WTC11 (cell line): ENCODE results near the gene PADI1. TPM values are rescaled to one million over a fixed set of nuclear protein-coding genes. Genes with fewer than 3 reads are reported as not detected.

ENCODE experiments used
- ATAC-seq: fragments of 200-7000 bp; cut with Tn5 transposase; 2 replicates; pipeline ENCODE4 v1.10.0; 2021; ENCODE audit warnings: mild to moderate bottlenecking, moderate library complexity
- CTCF ChIA-PET: fragments of 300-600 bp; sonication (Branson Sonifier 250); formaldehyde crosslinking; loops from one replicate; lab custom pipeline; 2021; ENCODE audit warnings: antibody characterized with exemption; lab: Charles Lee
- POLR2A ChIA-PET: fragments of 350-600 bp; sonication (Branson Sonifier 250); formaldehyde crosslinking; loops from one replicate; lab custom pipeline; 2021; ENCODE audit warnings: antibody characterized with exemption; lab: Charles Lee
- DNase-seq: peaks from one replicate; pipeline ENCODE4 v3.0.0; 2021; ENCODE audit warnings: low spot score
- H3K27ac Mint-ChIP-seq: 2 replicates; pipeline ENCODE4 v1.8.0; 2021; ENCODE audit warnings: mixed read lengths
- H3K27me3 Mint-ChIP-seq: 2 replicates; pipeline ENCODE4 v1.8.0; 2021; ENCODE audit warnings: low read depth, mild to moderate bottlenecking, moderate library complexity, mixed read lengths
- H3K36me3 Mint-ChIP-seq: 2 replicates; pipeline ENCODE4 v1.8.0; 2021; ENCODE audit warnings: mixed read lengths
- H3K4me1 Mint-ChIP-seq: 2 replicates; pipeline ENCODE4 v1.8.0; 2022; ENCODE audit warnings: mixed read lengths
- H3K4me3 Mint-ChIP-seq: 2 replicates; pipeline ENCODE4 v1.8.0; 2021; ENCODE audit warnings: mild to moderate bottlenecking, moderate library complexity, mixed read lengths
- H3K9me3 Mint-ChIP-seq: 2 replicates; pipeline ENCODE4 v1.8.0; 2021; ENCODE audit warnings: mixed read lengths
- ARID4B ChIP-seq: sonication (generic); formaldehyde crosslinking; IDR thresholded peaks from 2 replicates; pipeline ENCODE4 v1.8.0; 2023; ENCODE audit warnings: missing genetic modification reagents, mild to moderate bottlenecking, borderline replicate concordance
- CBFB ChIP-seq: sonication (generic); formaldehyde crosslinking; IDR thresholded peaks from 2 replicates; pipeline ENCODE4 v1.8.1; 2022; ENCODE audit warnings: mild to moderate bottlenecking, low read depth, missing genetic modification reagents
- CREM ChIP-seq: sonication (generic); formaldehyde crosslinking; IDR thresholded peaks from 2 replicates; pipeline ENCODE4 v1.8.1; 2022; ENCODE audit warnings: mild to moderate bottlenecking, missing genetic modification reagents, moderate library complexity
- E2F5 ChIP-seq: sonication (generic); formaldehyde crosslinking; IDR thresholded peaks from 2 replicates; pipeline ENCODE4 v1.8.1; 2022; ENCODE audit warnings: mild to moderate bottlenecking, moderate library complexity, missing genetic modification reagents
- ERG ChIP-seq: fragments of 250-450 bp; sonication (Bioruptor Pico); IDR thresholded peaks from 2 replicates; pipeline ENCODE4 v1.8.0; 2021; ENCODE audit warnings: mild to moderate bottlenecking
- FOXP1 ChIP-seq: sonication (generic); formaldehyde crosslinking; IDR thresholded peaks from 2 replicates; pipeline ENCODE4 v1.8.0; 2022; ENCODE audit warnings: missing genetic modification reagents, mild to moderate bottlenecking, moderate library complexity, borderline replicate concordance
- FOXP4 ChIP-seq: sonication (generic); formaldehyde crosslinking; IDR thresholded peaks from 2 replicates; pipeline ENCODE4 v1.8.0; 2022; ENCODE audit warnings: mild to moderate bottlenecking, missing genetic modification reagents
- SMAD3 ChIP-seq: sonication (generic); formaldehyde crosslinking; IDR thresholded peaks from 2 replicates; pipeline ENCODE4 v1.8.0; 2022; ENCODE audit warnings: missing genetic modification reagents, mild to moderate bottlenecking, borderline replicate concordance
- SMAD4 ChIP-seq: sonication (generic); formaldehyde crosslinking; IDR thresholded peaks from 2 replicates; pipeline ENCODE4 v1.8.0; 2022; ENCODE audit warnings: mild to moderate bottlenecking, missing genetic modification reagents
- SP1 ChIP-seq: sonication (generic); formaldehyde crosslinking; conservative IDR thresholded peaks from 2 replicates; pipeline ENCODE4 v1.8.1; 2022; ENCODE audit warnings: missing genetic modification reagents
- TCF7 ChIP-seq: sonication (generic); formaldehyde crosslinking; IDR thresholded peaks from 2 replicates; pipeline ENCODE4 v1.8.0; 2022; ENCODE audit warnings: mild to moderate bottlenecking, low read depth, missing genetic modification reagents, moderate library complexity
- ZNF232 ChIP-seq: sonication (generic); formaldehyde crosslinking; IDR thresholded peaks from 2 replicates; pipeline ENCODE4 v1.8.0; 2022; ENCODE audit warnings: mild to moderate bottlenecking, missing genetic modification reagents
- total RNA-seq: library from RNA; stranded (reverse); gene quantifications from 3 replicates; pipeline ENCODE4 v1.2.3, GENCODE V29; 2021

PADI1 gene
- total RNA-seq, 1 experiment from 2014 or later: 0.15 TPM

- CTCF ChIA-PET: interaction anchor here (1.1 kb wide), 1 partner anchor 105 kb away, joined by 3 read pairs; no protein-coding TSS in a partner anchor
- H3K4me1 Mint-ChIP-seq: peaks cover 13% of the 10 kb centered on the region
- peaks cover 3% of the 10 kb centered on the region; the same call in 1 of the 2 replicates for H3K27me3 Mint-ChIP-seq
- no peak for TF ChIP-seq TCF7 (CRISPR knock-in tag)
- TF ChIP-seq FOXP1 (CRISPR knock-in tag): no peak
- no peak for TF ChIP-seq SMAD3
- no peak for TF ChIP-seq ARID4B (CRISPR knock-in tag)
- TF ChIP-seq ZNF232 (CRISPR knock-in tag): no peak
- ATAC-seq (peak; percentile 30), DNase-seq (no peak)
- H3K36me3 Mint-ChIP-seq: no peaks in the 10 kb centered on the region
- H3K4me3 Mint-ChIP-seq: no peak overlapping the region
- H3K9me3 Mint-ChIP-seq: no peaks in the 10 kb centered on the region
- no peak overlapping the region for H3K27ac Mint-ChIP-seq
- POLR2A ChIA-PET: no interaction called here
Measured at GRCh38 chr1:17230671-17231310, 25.9 kb downstream of the PADI1 start.

GRCh38 chr1:17232759-17233661 lies 28.1 kb downstream of the PADI1 start:
- Mint-ChIP-seq H3K4me1 (peaks cover 13% of the 10 kb centered on the region), H3K36me3 (no peaks in the 10 kb centered on the region), H3K9me3 (no peaks in the 10 kb centered on the region), H3K27ac (no peak overlapping the region; the same call in 1 of the 2 replicates), H3K27me3 (peaks cover 3% of the 10 kb centered on the region; the same call in 1 of the 2 replicates), H3K4me3 (no peak overlapping the region)
- ChIA-PET POLR2A (interaction anchor here (0.5 kb wide), 1 partner anchor 68 kb away, joined by 3 read pairs; no protein-coding TSS in a partner anchor), CTCF (interaction anchor here (1.4 to 5.4 kb wide), 2 partner anchors 104 to 107 kb away, joined by 4 to 41 read pairs; no protein-coding TSS in a partner anchor)
- TF ChIP-seq ERG (CRISPR knock-in tag) (no peak), SP1 (CRISPR knock-in tag) (no peak), E2F5 (CRISPR knock-in tag) (no peak), SMAD4 (CRISPR knock-in tag) (no peak), FOXP4 (CRISPR knock-in tag) (no peak), CBFB (CRISPR knock-in tag) (no peak), CREM (CRISPR knock-in tag) (no peak)
- DNase-seq (no peak), ATAC-seq (no peak)
